Fibroblast of lung (primary cell): ENCODE measurements around the gene KCNMA1.

ENCODE experiments used
- CTCF ChIP-seq, 2 donors: IDR thresholded peaks in 1 of 2; conservative IDR thresholded peaks in 1 of 2; 1 replicate in 1 of 2; 2 replicates in 1 of 2; pipeline ENCODE4 v1.5.1; 2011 to 2012; ENCODE audit warnings: low read length in 2 of 2, control low read depth in 1 of 2, inconsistent platforms in 1 of 2, low read depth in 1 of 2, mild to moderate bottlenecking in 1 of 2
- EZH2 ChIP-seq: IDR thresholded peaks from 2 replicates; pipeline ENCODE4 v1.5.1; 2012; ENCODE audit warnings: low read length, control low read depth, mild to moderate bottlenecking; ENCODE audit errors: missing control alignments

GRCh38 chr10:77393411-77393810 lies 244.2 kb downstream of the KCNMA1 start:
- TF ChIP-seq CTCF (conservative IDR thresholded peaks at IDR 0.05 in 1 of 2, IDR thresholded peaks at IDR 0.05 in 1 of 2; ENCODE audit: low read depth in 1 of 2, low read length in 2 of 2) (no peak), EZH2 (no peak)
